GM18867 (cell line): ENCODE measurements around the gene MANEAL.

Experiments
- ATAC-seq: cut with Tn5 transposase; IDR thresholded peaks from one replicate; pipeline ENCODE4 v1.9.1; 2021; ENCODE audit warnings: mild to moderate bottlenecking, moderate library complexity; ENCODE audit not compliant: unreplicated experiment

MANEAL gene

GRCh38 chr1:37824001-37824400 lies 30.4 kb downstream of the MANEAL start:
- no peak for ATAC-seq

- no peak for ATAC-seq
Measured at GRCh38 chr1:37825506-37825905, 31.9 kb downstream of the MANEAL start.

- no peak for ATAC-seq
Measured at GRCh38 chr1:37828410-37829074, 34.9 kb downstream of the MANEAL start.

- no peak for ATAC-seq
Measured at GRCh38 chr1:37831109-37831508, 37.5 kb downstream of the MANEAL start.

GRCh38 chr1:37831809-37832208 lies 38.2 kb downstream of the MANEAL start:
- ATAC-seq: no peak

GRCh38 chr1:37836788-37837187 lies 43.1 kb downstream of the MANEAL start:
- no peak for ATAC-seq

- no peak for ATAC-seq
Measured at GRCh38 chr1:37839676-37840075, 46.0 kb downstream of the MANEAL start.

GRCh38 chr1:37840711-37841110 lies 47.1 kb downstream of the MANEAL start:
- no peak for ATAC-seq

GRCh38 chr1:37841652-37842051 lies 48.0 kb downstream of the MANEAL start:
- ATAC-seq: no peak

GRCh38 chr1:37844536-37844935 lies 50.9 kb downstream of the MANEAL start:
- ATAC-seq: no peak

GRCh38 chr1:37845049-37845646 lies 51.5 kb downstream of the MANEAL start:
- no peak for ATAC-seq

- ATAC-seq: no peak
Measured at GRCh38 chr1:37845786-37846185, 52.1 kb downstream of the MANEAL start.

GRCh38 chr1:37846647-37847339 lies 53.1 kb downstream of the MANEAL start:
- ATAC-seq: no peak

- no peak for ATAC-seq
Measured at GRCh38 chr1:37849480-37849879, 55.8 kb downstream of the MANEAL start.

GRCh38 chr1:37850352-37850955 lies 56.8 kb downstream of the MANEAL start:
- ATAC-seq: no peak
